CD4-positive, alpha-beta T cell treated with Interleukin-15 for 1 hour (primary cell): Measurements from ENCODE around the gene RDH14.

ENCODE experiments used
- DNase-seq: peaks from one replicate; pipeline ENCODE4 v3.0.0-alpha.2; 2020

Gene RDH14

GRCh38 chr2:18560797-18561085 is 288 bp upstream of the RDH14 start:
- no peak for DNase-seq

- no peak for DNase-seq
Measured at GRCh38 chr2:18559531-18560030, 872 bp downstream of the RDH14 start.

- DNase-seq: no peak
Measured at GRCh38 chr2:18558458-18558857, 2.0 kb downstream of the RDH14 start.

GRCh38 chr2:18557121-18557520 is 3.3 kb downstream of the RDH14 start:
- no peak for DNase-seq

GRCh38 chr2:18552351-18553077 is 7.9 kb downstream of the RDH14 start:
- no peak for DNase-seq

GRCh38 chr2:18551623-18552022 is 8.8 kb downstream of the RDH14 start:
- no peak for DNase-seq

- DNase-seq: no peak
Measured at GRCh38 chr2:18551169-18551568, 9.3 kb downstream of the RDH14 start.

- no peak for DNase-seq
Measured at GRCh38 chr2:18550433-18550832, 10.0 kb downstream of the RDH14 start.

GRCh38 chr2:18549083-18549482 is 11.4 kb downstream of the RDH14 start:
- DNase-seq: no peak

GRCh38 chr2:18548621-18549020 is 11.8 kb downstream of the RDH14 start:
- DNase-seq: no peak

- no peak for DNase-seq
Measured at GRCh38 chr2:18546567-18546966, 13.9 kb downstream of the RDH14 start.

GRCh38 chr2:18545384-18545783 is 15.1 kb downstream of the RDH14 start:
- DNase-seq: no peak

- DNase-seq: no peak
Measured at GRCh38 chr2:18544171-18544570, 16.3 kb downstream of the RDH14 start.

- DNase-seq: no peak
Measured at GRCh38 chr2:18540872-18541271, 19.6 kb downstream of the RDH14 start.

GRCh38 chr2:18536697-18537096 is 23.8 kb downstream of the RDH14 start:
- DNase-seq: no peak

GRCh38 chr2:18536100-18536499 is 24.4 kb downstream of the RDH14 start:
- DNase-seq: no peak

- DNase-seq: no peak
Measured at GRCh38 chr2:18531194-18531593, 29.3 kb downstream of the RDH14 start.

- DNase-seq: no peak
Measured at GRCh38 chr2:18527822-18528221, 32.6 kb downstream of the RDH14 start.

GRCh38 chr2:18527326-18527725 is 33.1 kb downstream of the RDH14 start:
- DNase-seq: no peak

GRCh38 chr2:18526429-18526828 is 34.0 kb downstream of the RDH14 start:
- DNase-seq: no peak

GRCh38 chr2:18525852-18526251 is 34.6 kb downstream of the RDH14 start:
- no peak for DNase-seq

- DNase-seq: no peak
Measured at GRCh38 chr2:18525236-18525635, 35.2 kb downstream of the RDH14 start.

- no peak for DNase-seq
Measured at GRCh38 chr2:18522484-18523146, 37.8 kb downstream of the RDH14 start.
